MM.1S (cell line): Measurements from ENCODE around the gene MPZL3.

Source experiments
- EZH2 ChIP-seq: fragments of 300-600 bp; sonication (generic); optimal IDR thresholded peaks from 2 replicates; pipeline ENCODE3; 2017; ENCODE audit warnings: low read depth, mild to moderate bottlenecking, antibody characterized with exemption, low read length, mixed read lengths
- EZH2phosphoT487 ChIP-seq: fragments of 300-600 bp; sonication (generic); IDR thresholded peaks from 2 replicates; pipeline ENCODE4 v1.6.1; 2018; ENCODE audit warnings: antibody characterized with exemption, low read length
- TF ChIP-seq, protein P1 (sequence below): fragments of 300-600 bp; sonication (generic); IDR thresholded peaks from 2 replicates; pipeline ENCODE4 v1.5.1; 2016; ENCODE audit warnings: antibody characterized with exemption, low read length, mixed read lengths

- TF ChIP-seq, protein P1, sequence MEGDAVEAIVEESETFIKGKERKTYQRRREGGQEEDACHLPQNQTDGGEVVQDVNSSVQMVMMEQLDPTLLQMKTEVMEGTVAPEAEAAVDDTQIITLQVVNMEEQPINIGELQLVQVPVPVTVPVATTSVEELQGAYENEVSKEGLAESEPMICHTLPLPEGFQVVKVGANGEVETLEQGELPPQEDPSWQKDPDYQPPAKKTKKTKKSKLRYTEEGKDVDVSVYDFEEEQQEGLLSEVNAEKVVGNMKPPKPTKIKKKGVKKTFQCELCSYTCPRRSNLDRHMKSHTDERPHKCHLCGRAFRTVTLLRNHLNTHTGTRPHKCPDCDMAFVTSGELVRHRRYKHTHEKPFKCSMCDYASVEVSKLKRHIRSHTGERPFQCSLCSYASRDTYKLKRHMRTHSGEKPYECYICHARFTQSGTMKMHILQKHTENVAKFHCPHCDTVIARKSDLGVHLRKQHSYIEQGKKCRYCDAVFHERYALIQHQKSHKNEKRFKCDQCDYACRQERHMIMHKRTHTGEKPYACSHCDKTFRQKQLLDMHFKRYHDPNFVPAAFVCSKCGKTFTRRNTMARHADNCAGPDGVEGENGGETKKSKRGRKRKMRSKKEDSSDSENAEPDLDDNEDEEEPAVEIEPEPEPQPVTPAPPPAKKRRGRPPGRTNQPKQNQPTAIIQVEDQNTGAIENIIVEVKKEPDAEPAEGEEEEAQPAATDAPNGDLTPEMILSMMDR: no peak
- TF ChIP-seq EZH2 (no peak), EZH2phosphoT487 (no peak)
Measured at GRCh38 chr11:118238421-118238820, 13.7 kb downstream of the MPZL3 start.
